Osteocyte (in vitro differentiated cells): ENCODE measurements around the gene ACP7. TPM values are rescaled to one million over a fixed set of nuclear protein-coding genes. Genes with fewer than 3 reads are reported as not detected.
"Not testable (repeated sequence)": the region's sequence is repeated elsewhere in the genome, so short reads cannot be mapped to it uniquely, and the experiment has no call there.

Experiments used
- DNase-seq: peaks from one replicate; pipeline ENCODE4 v3.0.0; 2021; ENCODE audit warnings: mixed read lengths; ENCODE audit not compliant: unreplicated experiment; ENCODE audit errors: extremely low spot score
- H3K27ac Mint-ChIP-seq: one replicate; pipeline ENCODE4 v1.8.0; 2021; ENCODE audit warnings: mild to moderate bottlenecking, mixed read lengths; ENCODE audit not compliant: unreplicated experiment
- H3K27me3 Mint-ChIP-seq: one replicate; pipeline ENCODE4 v1.8.0; 2021; ENCODE audit warnings: mixed read lengths; ENCODE audit not compliant: unreplicated experiment
- H3K36me3 Mint-ChIP-seq: one replicate; pipeline ENCODE4 v1.8.0; 2021; ENCODE audit warnings: mixed read lengths; ENCODE audit not compliant: unreplicated experiment
- H3K4me1 Mint-ChIP-seq: one replicate; pipeline ENCODE4 v1.8.0; 2021; ENCODE audit warnings: mixed read lengths; ENCODE audit not compliant: unreplicated experiment
- H3K4me3 Mint-ChIP-seq: one replicate; pipeline ENCODE4 v1.8.0; 2021; ENCODE audit warnings: mild to moderate bottlenecking, moderate library complexity, mixed read lengths; ENCODE audit not compliant: unreplicated experiment
- H3K9me3 Mint-ChIP-seq: one replicate; pipeline ENCODE4 v1.8.0; 2021; ENCODE audit warnings: mixed read lengths; ENCODE audit not compliant: unreplicated experiment
- CTCF ChIP-seq: fragments of 200-600 bp; sonication (generic); IDR thresholded peaks from 2 replicates; pipeline ENCODE4 v1.5.0; 2021; ENCODE audit warnings: antibody characterized with exemption, mild to moderate bottlenecking, moderate library complexity
- total RNA-seq: library from RNA; stranded (reverse); gene quantifications from 2 replicates; pipeline ENCODE4 v1.2.1, GENCODE V29; 2021

ACP7 gene
- total RNA-seq, 1 donor from 2014 or later = not detected

GRCh38 chr19:39113199-39113598 lies 29.0 kb downstream of the ACP7 start:
- TF ChIP-seq CTCF = no peak
- no peak overlapping the region for H3K4me3 Mint-ChIP-seq
- peaks cover 3% of the 10 kb centered on the region for H3K4me1 Mint-ChIP-seq
- DNase-seq = no peak
- no peak overlapping the region for H3K27ac Mint-ChIP-seq
- no peaks in the 10 kb centered on the region for H3K9me3 Mint-ChIP-seq
- H3K36me3 Mint-ChIP-seq = no peaks in the 10 kb centered on the region
- H3K27me3 Mint-ChIP-seq = peaks cover 23% of the 10 kb centered on the region

- no peak for TF ChIP-seq CTCF
- H3K9me3 Mint-ChIP-seq = no peaks in the 10 kb centered on the region
- peaks cover 20% of the 10 kb centered on the region for H3K27me3 Mint-ChIP-seq
- no peak for DNase-seq
- no peaks in the 10 kb centered on the region for H3K36me3 Mint-ChIP-seq
- peaks cover 3% of the 10 kb centered on the region for H3K4me1 Mint-ChIP-seq
- no peak overlapping the region for H3K27ac Mint-ChIP-seq
- no peak overlapping the region for H3K4me3 Mint-ChIP-seq
These were observed 31.1 kb downstream of the ACP7 start for GRCh38 chr19:39115105-39115847.

- not testable (repeated sequence) for H3K4me1 Mint-ChIP-seq, H3K27ac Mint-ChIP-seq, H3K36me3 Mint-ChIP-seq, H3K9me3 Mint-ChIP-seq, H3K4me3 Mint-ChIP-seq, DNase-seq
- H3K27me3 Mint-ChIP-seq = peaks cover 21% of the 10 kb centered on the region
These were observed 32.9 kb downstream of the ACP7 start for GRCh38 chr19:39117023-39117422.

- no peak overlapping the region for H3K4me3 Mint-ChIP-seq
- H3K9me3 Mint-ChIP-seq = no peaks in the 10 kb centered on the region
- peaks cover 4% of the 10 kb centered on the region for H3K4me1 Mint-ChIP-seq
- no peak for TF ChIP-seq CTCF
- H3K36me3 Mint-ChIP-seq = no peaks in the 10 kb centered on the region
- peaks cover 13% of the 10 kb centered on the region for H3K27me3 Mint-ChIP-seq
- no peak for DNase-seq
- H3K27ac Mint-ChIP-seq = no peak overlapping the region
These were observed 35.7 kb downstream of the ACP7 start for GRCh38 chr19:39119830-39120229.

- TF ChIP-seq CTCF = no peak
- DNase-seq = no peak
- Mint-ChIP-seq H3K36me3 (no peaks in the 10 kb centered on the region), H3K9me3 (no peaks in the 10 kb centered on the region), H3K4me3 (no peak overlapping the region), H3K27me3 (peaks cover 8% of the 10 kb centered on the region), H3K27ac (no peak overlapping the region), H3K4me1 (peaks cover 29% of the 10 kb centered on the region)
These were observed 39.0 kb downstream of the ACP7 start for GRCh38 chr19:39122934-39123731.
